SW 1271 (cell line): ENCODE data around the gene NMU.
"Not testable (repeated sequence)": the region's sequence is repeated elsewhere in the genome, so short reads cannot be mapped to it uniquely, and the experiment has no call there.

Experiments used
- DNase-seq, 2 experiments: peaks; one replicate each; lab custom pipeline; 2025; lab: John Stamatoyannopoulos, UW

Gene NMU

DNA sequence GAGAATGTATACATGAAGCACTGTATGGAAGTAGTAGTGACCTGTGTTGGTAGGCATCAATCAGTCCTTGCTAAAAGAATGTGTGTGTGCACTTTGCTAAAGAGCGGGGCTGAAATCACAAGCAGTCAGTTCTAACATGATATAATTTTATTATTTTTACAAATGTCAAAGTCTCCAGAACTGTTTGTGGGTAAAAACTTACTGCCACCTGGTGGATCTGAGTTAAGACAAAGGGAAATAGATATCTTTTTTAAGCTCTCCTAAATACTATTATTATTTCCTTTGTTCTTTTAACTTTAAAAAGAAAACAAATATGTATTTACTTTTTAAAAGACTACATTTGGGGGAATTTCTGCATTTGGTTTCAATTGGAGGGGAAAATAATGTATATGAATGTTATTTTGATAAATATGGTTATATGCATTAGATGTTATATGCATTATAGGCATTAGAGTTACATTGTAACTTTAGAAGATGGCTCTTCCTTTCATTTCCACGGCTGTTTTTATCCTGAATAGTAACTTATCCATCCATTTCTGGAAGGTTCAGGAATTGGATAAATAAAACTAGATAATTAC, 81.6 kb downstream of the NMU start:
- DNase-seq = peak in 1 of 2 experiments; percentile 29

DNA sequence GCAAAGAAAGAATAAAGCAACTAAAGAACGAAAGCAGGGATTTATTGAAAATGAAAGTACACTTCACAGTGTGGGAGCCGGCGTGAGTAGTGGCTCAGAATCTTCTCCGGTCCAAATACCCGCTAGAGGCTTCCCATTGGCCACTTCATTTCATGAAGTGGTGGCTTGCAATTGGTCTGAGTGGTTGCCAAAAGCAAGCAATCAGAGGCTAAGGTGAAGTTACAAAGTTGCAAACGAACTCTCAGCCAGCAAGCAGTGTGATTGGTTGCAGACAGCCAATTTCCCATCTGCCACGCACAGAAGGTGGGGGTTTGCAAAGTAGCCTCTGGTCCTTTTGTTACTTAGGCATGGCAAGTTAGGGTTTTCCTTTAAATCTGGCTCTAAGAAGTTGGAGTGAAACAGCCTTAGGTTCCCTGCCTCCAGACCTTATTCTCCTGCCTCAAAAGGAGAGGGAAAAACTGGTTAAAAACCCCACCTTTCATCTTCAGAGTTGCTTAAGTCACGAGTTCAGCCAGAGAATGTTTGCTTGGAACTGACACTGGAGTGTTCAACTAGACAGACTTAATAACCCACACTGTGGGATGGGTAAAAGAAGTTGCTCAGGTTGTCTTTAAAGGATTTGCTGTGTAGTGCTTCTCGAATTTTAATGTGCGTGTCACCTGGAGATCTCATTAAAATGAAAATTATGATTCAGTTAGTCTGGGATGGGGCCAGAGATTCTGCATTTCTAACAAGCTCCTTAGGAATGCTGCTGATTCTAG, 82.5 kb downstream of the NMU start:
- no peak for DNase-seq

DNA sequence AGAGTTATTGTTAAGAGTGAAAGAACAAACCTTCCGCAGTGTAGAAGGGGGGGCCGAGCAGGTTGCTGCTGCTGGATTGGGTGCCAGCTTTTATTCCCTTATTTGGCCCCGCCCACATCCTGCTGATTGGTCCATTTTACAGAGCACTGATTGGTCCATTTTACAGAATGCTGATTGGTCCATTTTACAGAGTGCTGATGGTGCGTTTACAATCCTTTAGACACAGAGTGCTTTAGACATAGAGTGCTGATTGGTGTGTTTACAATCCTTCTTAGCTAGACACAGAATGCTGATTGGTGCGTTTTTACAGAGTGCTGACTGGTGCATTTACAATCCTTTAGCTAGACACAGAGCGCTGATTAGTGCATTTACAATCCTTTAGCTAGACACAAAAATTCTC, 84.1 kb downstream of the NMU start:
- DNase-seq = not testable (repeated sequence)

DNA sequence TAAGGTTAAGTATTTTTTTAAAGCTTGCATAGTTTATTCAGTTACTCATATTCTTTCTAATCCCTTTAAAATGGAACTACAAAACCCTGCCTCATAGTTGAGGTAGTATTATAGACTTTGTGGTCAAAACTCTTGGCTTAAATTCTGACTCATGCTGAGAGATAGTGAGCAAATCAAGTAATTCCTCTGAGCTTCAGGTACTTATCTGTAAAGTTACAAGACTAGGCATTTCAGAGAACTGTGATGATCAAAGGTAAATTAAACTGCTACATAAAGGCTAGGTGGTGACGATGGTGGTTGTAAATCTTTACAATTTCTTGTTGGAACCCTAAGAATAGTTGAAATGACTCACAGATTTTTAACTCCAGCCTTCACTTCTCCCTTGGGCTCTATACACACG, 86.2 kb downstream of the NMU start:
- DNase-seq = no peak

- DNase-seq = no peak
Measured at GRCh38 chr4:55547918-55548317, 88.2 kb downstream of the NMU start.

DNA sequence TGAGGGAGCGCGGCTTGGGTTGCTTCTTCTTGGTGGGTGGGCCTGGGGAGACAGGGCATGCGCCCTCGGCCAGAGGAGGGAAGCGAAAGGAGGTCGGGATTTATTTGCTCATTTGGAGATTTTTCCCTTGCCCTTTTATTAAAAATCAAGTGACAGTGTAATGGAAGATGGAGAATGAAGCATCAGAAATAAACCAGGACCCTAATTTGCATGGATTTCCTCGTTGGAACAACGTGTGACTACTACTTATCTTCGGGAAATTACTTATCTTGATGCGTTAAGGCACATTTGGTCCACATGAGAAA, 88.7 kb downstream of the NMU start:
- DNase-seq = no peak

DNA sequence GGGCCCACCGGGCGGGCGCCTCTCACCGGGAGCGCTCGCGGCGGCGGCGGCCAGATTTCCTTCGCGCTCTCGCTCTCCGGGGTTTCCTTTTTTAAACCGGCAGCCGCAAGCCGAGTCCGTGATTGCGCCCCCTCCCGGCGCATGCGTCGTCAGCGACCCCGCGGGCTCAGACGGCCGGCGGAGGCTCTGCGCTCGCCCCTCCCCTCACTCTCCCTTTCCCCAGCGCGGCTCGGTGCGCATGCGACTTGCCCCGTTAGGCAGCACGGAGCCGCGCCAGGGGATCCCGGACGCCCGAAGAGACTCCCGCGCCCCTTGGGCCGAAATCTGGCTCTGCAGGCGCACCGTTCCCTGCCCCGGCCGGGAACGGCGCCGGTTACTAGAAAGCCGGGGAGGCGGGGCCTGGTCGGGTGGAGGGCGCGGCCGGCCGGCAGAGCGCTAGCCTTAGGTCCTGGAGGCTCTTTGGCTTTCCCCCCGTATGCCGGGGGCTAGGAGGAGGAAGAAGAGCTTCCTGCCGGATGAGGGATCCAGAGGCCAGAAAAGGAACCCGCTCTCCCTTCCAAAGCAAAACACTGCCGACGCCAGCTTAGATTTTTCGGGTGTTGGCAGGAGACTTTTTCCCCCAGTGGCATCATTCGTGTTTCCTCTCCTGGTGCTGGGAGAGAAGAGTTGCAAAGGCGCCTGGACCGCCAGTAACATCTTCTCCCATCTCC, 89.2 kb downstream of the NMU start, which contains the start of gene CLOCK:
CLOCK (minus strand) TSS at position 154 of the 710 bp plus-strand sequence. CDS start 64,124 bp downstream, outside the sequence.
- peak; percentile 38 to 75 for DNase-seq

DNA sequence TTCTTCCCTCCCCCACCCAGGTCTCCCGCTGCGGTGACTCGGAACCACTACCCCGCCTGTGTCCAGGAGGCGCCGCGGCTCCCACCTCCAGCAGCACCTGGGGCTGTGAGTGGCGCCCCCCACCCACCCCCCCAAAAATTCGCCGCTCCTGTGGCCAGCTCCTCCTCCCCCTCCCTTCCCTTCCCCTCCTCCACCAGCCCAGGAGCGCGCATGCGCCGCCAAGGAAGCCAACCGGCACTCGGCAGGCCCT, 89.7 kb downstream of the NMU start:
- DNase-seq = no peak

- DNase-seq = peak; percentile 27 to 73
Measured at GRCh38 chr4:55545641-55546505, 90.2 kb downstream of the NMU start.
